NK-92 (cell line): ENCODE data around the gene LIFR.
A peak's percentile ranks its signal among the peaks of the same experiment; 100 is the strongest.

Experiments
- DNase-seq: peaks from one replicate; lab custom pipeline; 2025; ENCODE audit not compliant: unreplicated experiment; lab: John Stamatoyannopoulos, UW

The LIFR gene

DNA sequence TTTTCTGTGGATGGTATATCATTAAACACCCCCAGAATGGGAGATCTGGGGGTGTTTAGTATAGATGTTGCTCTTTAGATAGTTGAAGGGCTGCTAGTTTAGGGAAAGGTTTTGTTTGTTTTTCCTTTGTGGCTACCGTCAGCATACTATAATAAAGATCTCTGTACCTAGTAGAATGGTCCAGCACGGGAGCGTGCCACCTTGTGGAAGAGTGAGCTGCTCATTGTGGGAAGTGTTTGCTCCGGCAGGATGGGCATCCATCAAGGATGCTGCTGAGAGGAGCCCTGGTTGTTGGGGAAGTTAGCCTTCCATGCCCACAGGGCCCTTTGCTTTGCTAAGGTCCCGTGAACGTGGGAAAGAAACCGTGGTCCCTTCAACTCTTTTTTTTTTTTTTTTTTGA, 113.1 kb downstream of the LIFR start:
- DNase-seq: no peak

DNA sequence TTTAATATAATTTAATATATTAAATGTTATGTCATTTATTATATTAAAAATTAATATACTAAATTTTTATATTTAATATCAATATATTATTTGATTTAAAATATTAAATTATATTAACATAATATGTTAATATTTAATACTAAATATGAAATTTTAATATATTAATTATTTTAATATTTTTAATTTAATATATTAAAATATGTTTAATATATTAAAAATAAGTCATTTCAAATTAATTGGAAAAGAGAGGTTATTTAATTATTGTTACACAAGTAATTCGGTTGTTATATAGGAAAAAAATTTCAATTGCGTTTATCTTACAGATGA, 114.2 kb downstream of the LIFR start:
- no peak for DNase-seq

DNA sequence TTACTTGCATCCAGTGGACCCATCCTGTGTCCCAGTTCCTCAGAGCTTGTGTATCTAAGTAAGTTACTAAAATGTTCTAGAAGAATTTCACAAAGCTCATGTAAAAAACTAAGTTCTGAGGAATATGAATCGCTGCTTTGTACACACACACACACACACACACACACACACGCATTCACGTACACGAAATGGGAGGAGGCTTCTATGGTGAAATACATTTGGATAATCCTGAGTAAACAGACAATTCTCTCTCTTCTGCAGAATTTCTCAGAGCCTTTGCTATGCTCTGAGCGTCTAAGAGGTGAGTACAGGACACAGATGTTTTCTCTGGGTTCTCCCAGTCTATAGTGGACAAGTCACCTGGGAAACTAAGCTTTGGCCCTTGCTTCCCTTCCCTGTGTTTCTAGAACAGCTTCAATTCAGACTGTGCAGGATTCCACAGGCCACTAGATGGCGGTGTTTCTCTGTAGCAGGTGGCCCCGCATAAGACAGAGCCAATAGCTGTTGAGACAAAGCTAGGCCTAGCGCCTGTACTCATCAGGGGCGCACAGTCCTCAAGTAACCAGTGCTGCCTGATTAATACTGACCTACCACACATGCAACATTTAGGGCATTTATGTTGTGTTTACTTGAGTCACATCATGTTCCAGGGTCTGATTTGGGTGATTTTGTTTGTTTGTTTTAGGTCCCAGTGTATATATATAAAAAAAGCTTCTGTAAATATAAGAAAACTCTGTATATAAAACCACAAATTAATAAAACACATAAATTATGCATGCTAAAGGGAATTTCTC, 114.8 kb downstream of the LIFR start:
- DNase-seq: peak; percentile 4

DNA sequence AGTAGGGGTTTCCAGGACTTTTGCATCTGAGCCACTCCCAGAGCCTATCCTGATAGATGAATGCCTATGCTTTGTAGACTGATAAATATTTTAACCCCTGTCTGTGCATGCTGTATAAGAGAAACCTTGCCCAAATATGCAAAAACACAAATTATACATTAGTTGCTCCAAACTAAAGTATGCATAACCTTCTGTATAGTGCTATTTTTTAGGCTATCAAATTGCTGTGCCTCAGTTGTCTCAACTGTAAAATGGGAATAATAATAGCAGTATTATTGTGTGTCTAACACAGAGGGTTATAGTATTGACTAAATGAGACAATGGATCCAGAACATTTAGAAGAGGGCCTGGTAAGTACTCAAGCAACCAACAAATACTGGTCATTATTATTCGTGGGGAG, 117.7 kb downstream of the LIFR start:
- DNase-seq: no peak

DNA sequence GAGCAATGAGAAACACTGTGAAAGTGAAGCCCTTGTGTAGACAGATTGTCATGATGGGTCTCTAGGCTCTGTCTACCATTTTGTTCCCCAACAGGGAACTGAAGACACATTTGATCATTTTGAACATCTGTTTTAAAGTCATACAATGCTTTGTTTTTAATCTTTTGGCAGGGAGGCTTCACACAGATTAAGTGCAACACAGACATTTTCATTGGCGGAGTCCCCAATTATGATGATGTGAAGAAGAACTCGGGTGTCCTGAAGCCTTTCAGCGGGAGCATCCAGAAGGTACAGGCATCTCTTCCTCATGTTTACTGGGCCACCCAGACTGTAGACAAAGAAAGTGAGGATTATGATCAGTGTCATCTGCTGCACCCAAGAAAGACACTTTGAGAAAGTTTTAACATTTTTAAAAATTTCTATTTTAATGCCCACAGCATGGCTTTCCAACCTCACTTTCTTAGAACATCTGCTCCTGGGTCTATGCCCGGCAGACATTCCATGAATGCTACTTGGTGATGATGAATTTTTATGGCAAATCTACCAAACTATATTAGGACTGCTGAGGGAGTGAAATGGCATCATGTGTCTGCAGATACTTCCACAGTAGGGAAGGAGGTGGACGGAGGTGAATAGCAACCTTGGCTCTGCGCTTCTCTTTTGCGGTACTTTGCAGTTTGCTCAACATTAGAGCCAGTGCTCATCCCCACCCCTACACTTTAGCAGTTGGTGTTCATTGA, 121.3 kb downstream of the LIFR start:
- DNase-seq: no peak

DNA sequence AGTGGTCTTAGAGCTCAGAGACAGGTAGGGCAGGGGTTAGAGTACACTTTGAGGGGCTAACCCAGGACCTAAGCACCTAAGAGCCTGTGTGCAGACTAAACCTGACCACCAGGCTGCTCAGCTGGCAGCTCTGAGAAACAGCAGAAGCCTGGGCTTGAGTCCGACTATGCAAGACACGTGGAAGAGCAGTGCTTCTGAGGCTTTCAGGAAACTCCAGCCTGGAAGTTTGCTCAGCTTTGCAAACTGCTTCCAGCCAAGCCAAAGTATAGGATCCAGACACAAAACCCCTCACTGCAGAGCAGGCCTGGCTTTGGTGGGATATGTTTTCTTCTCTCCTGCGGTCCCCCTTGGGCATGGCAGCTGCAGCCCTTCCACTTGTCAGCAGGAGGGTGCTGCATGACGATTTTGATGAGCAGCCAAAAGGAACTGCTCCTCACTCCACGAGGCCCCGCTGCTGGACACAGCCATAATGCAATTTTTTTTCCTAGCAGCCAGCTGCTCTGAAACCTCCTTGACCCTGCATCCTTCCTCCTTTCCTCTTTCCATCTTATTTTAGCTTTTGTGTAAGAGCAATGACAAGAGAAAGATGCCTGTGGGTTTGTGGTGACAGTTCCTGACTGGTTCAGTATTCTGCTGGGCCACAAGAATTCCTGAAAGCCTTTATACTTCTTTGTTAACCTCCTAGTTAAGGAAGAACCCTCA, 123.1 kb downstream of the LIFR start:
- no peak for DNase-seq

DNA sequence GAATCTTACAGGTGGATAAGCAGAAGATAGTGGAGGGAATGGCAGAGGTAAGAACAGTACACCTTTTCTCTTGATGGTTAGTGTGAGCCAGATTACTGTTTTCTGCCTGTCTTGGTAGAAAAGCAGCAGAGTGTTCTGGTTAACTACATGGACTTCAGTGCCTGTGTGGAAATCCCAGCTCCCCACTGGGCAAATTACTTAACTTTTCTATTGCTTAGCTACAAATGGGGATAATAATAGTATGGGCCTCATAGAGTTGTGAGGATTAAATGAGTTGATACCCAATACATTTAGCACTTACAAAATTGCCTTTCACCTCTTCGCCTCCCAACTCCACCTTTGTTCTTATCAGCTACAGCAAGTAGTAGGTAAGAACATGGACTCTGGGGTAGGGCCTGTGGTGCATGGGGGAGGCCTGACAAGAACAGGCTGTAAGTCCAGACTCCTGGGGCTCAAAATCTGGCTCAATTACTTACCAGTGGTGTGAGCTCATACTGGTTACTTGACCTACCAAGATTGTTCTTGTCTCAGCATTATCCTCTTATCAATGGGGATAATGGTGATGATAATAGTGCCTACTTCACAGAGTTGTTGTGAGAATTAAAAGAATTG, 125.1 kb downstream of the LIFR start:
- DNase-seq: no peak

DNA sequence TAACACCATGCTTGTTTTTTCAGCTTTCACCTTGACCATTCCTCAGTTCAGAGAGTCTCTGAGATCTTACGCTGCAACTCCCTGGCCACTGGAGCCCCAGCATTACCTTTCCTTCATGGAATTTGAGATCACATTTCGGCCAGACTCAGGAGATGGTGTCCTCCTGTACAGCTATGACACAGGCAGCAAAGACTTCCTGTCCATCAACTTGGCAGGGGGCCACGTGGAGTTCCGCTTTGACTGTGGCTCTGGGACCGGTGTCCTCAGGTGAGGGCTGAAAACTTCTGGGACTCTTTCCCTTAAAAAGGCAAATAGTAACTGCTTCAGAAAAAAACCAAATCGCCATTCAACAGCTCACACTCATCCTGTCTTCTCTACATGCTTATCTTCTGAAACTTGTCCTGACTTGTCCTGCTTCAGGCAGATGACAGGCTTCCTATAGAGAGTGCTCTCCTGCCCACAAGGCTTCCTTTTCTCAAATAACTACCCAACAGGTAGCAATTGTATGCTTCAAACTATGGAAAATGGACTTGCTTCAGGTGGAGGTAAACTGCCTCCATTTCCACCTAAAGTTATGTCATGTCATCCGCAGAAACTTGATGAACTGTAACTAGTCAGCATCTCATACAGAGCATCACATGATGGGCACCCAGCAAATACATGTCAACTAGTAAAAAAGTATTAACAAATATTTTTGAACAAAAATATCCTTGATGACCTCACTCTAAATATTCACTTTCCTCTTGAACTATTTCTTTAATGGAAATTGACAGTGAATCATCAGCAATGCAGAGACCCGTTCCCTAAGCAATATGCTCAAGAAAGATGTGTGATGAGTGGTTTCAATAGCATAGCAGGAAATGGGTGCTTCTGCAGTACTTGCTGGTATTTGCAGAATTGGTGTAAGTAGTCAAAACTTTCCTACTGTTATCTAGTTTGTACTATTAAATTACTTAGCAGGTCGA, 129.2 kb downstream of the LIFR start:
- DNase-seq: no peak

DNA sequence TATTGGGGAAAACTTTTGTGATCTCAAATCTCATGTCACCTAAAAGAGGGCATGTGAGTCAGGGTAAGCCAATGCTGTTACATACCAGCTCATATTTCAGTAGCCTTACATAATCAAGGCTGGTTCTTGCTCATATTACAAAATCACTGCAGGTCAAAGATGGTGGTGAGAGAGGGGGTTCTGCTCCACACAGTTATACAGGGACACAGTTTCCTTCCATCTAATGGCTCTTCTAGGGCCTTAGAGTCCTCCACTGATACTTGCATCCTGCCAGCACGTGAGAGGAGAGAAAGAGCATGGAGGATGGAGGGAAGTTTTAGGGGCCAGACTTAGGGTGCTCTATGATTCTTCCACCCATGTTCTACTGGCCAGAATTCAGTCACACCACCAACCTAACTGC, 130.0 kb downstream of the LIFR start:
- DNase-seq: no peak
